Left colon (tissue), 2 donors: ENCODE data around the gene STIMATE. TPM values are rescaled to one million over a fixed set of nuclear protein-coding genes. Genes with fewer than 3 reads are reported as not detected.

Source experiments
- ATAC-seq: fragments of 200-7000 bp; cut with Tn5 transposase; one replicate; pipeline ENCODE4 v1.9.1; 2020; ENCODE audit warnings: mild to moderate bottlenecking, moderate library complexity
- DNase-seq, 2 donors: peaks; one replicate each; pipeline ENCODE4 v3.0.0-alpha.2; 2020
- intact Hi-C, 2 donors: fragments of 100-400 bp; cut with DNase I in 1 of 2; cut with micrococcal nuclease in 1 of 2; formaldehyde crosslinking; loops; one replicate each; pipeline versions ENCODE4 v1.11.2 to v1.14.0; 2022; cut with DNase I, micrococcal nuclease
- long read RNA-seq: library from polyadenylated mRNA; unstranded; transcript quantifications from one replicate; pipeline ENCODE4 v2.0.0, GENCODE V29; 2021
- total RNA-seq, 2 donors: library from RNA; stranded (reverse); fragmentation: NEBNext Ultra II Directional; extraction: Animal tissue kit (Norgen Biotek cat#: 25700); gene quantifications; one replicate each; pipeline ENCODE4 v1.2.1, GENCODE V29; 2021
- donor health status: DM: no; HTN: no; CAD: no.
- donor health status: DM: yes; HTN: yes; CAD: no.

Gene STIMATE
- total RNA-seq, result 10 to 100 TPM; 10.0 to 13.6 TPM
- long read RNA-seq, full-length matches to known transcripts, result 14 of 17 reads
- long read RNA-seq, partial matches to known transcripts, result 0 of 17 reads
- long read RNA-seq, other reads (novel, unspliced or antisense), result 3 of 17 reads

GRCh38 chr3:52897130-52898122 is at the start of gene STIMATE:
STIMATE (minus strand) TSS chr3:52897548; CDS start chr3:52897450, 98 bp downstream.
- ATAC-seq (peak; percentile 98), DNase-seq (peak; percentile 89 to 90)
- intact Hi-C loops, result no loop called here

DNA sequence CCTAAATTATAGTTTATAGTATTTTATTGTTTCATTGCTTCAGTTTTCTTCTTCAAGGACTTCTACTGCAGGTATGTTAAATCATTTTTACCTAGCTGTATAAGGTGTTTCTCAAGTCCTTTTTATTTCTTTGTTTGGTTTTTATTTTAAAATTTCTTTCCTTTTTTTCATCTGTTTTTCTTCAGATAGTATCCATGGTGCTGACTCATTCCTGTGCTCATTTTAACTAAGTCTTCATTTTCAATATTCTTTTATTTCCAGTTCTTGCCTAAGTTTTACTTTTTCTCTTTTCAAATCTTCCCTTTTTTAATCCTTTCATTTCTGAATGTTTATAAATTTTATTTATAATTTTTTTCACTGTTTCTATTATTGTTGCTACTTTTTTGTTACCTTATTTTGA is 42.3 kb upstream of the STIMATE start:
- intact Hi-C loops, result loop anchor here in 1 of 2 donors (10.0 kb wide), 2 partner anchors 85 to 135 kb away; no protein-coding TSS in a partner anchor
- ATAC-seq (no peak), DNase-seq (no peak)

- ATAC-seq, result peak; percentile 86
- peak; percentile 30 to 38 for DNase-seq
- intact Hi-C loops, result loop anchor here in 1 of 2 donors (10.0 kb wide), 2 partner anchors 80 to 140 kb away; no protein-coding TSS in a partner anchor
Measured at GRCh38 chr3:52934630-52935530, 37.5 kb upstream of the STIMATE start.

GRCh38 chr3:52931889-52932288 is 34.5 kb upstream of the STIMATE start:
- no peak for ATAC-seq
- intact Hi-C loops, result loop anchor here in 1 of 2 donors (10.0 kb wide), 2 partner anchors 77 to 143 kb away; no protein-coding TSS in a partner anchor

DNA sequence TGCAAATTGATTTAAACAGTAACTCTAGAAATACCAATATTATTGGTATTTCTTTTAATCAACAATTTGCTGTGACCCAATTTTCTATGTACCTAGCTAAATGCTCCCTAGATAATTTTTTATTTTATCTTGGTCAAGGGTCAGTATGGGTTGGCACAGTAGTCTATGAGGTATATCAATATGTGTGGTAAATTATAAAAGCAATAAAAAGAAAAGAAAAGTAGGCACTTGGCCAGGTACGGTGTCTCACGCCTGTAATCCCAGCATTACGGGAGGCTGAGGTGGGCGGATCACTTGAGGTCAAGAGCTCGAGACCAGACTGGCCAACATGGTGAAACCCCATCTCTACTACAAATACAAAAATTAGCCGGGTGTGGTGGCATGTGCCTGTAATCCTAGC is 34.0 kb upstream of the STIMATE start:
- intact Hi-C loops, result loop anchor here in 1 of 2 donors (10.0 kb wide), 2 partner anchors 77 to 143 kb away; no protein-coding TSS in a partner anchor
- DNase-seq (peak in 1 of 2 donors; percentile 23), ATAC-seq (peak; percentile 80)

More at GRCh38 chr3:52931889-52932288, 34.5 kb upstream of the STIMATE start:
- DNase-seq, result no peak

GRCh38 chr3:52930748-52931147 is 33.4 kb upstream of the STIMATE start:
- ATAC-seq (no peak), DNase-seq (no peak)
- intact Hi-C loops, result loop anchor here in 1 of 2 donors (10.0 kb wide), 2 partner anchors 76 to 144 kb away; no protein-coding TSS in a partner anchor

DNA sequence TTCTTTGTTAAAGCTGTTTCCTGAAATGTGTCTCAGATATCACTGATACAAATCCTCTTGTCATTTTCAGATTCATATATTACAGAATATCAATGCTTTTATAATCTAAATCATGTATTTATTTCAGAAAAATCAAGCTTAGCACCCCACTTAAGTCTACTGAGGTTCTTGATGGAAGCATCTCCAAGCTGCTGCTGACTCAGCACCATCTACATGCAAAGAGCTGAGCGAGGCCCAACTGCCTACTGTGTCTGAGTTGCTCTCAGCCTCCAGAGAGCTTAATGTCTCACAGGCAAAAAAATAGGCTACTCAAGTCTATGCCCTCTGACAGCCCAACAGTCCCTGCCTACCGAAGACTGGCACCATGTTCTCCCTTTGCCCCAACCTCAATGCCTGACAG is 29.2 kb upstream of the STIMATE start:
- no peak for DNase-seq
- intact Hi-C loops, result no loop called here
- ATAC-seq, result no peak

DNA sequence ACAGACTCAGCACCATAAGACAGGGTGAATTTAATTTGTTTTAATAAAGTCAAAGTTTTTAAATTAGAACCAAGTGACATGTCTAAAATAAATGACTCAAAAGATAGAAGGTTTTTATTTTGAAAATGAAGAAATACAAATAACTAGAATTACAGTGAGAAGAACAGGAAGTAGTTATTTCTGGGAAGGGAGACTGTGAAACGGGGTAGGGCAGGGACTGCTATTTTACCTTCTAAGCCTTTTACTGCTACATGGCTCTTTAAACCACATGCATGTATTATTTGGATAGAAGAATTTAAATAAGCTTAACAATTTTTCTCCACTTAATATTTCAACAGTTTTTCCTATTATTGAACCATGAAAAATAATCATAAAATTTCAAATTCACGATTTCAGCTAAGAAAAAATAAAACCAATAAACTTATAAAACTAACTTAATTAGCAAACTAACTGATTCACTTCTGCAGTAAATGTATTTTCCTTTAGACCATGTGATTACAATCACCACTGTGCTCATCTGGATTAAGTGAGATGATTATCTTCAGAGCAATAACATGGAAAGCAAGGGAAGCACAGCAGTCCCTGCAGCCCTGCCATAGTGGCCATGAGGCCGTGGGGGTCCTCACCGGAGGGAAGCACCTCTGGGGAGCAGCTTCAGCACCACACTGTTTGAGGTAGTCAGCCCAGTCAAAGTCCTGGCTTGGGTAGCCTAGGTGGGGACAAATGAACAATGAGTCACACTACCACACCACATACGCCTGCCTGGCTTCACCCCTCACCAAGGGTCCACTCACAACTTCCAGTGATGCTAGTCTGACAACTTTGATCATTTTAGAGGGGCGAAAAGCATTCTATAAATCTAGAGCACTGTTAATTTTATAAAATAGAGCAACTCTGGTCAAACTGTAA is 28.3 kb upstream of the STIMATE start:
- DNase-seq (no peak), ATAC-seq (no peak)
- intact Hi-C loops, result no loop called here

- DNase-seq, result no peak
- intact Hi-C loops, result no loop called here
- ATAC-seq, result no peak
Measured at GRCh38 chr3:52923963-52924362, 26.6 kb upstream of the STIMATE start.

DNA sequence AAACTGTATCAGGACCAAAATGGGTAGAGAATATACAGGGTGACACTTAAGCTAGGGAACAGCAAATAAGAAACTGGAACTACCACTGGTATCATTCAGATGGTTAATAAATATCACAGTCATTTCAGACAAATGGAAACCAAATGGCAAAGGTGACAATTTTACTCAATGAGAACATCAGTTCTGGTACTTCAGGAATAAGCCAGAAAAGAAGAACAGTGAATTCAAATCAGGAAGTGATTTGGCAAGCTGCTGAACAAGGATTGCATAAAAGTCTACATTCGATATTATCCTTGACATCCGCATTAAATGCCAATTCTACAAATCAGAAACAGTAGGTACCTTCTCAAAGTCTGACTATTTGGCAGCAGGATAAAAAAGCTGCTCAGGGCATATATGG is 23.5 kb upstream of the STIMATE start:
- ATAC-seq (no peak), DNase-seq (no peak)
- intact Hi-C loops, result no loop called here

GRCh38 chr3:52917044-52917443 is 19.7 kb upstream of the STIMATE start:
- DNase-seq (no peak), ATAC-seq (peak; percentile 96)
- intact Hi-C loops, result no loop called here

- no peak for DNase-seq
- intact Hi-C loops, result no loop called here
- no peak for ATAC-seq
Measured at GRCh38 chr3:52915294-52915693, 17.9 kb upstream of the STIMATE start.

GRCh38 chr3:52912885-52913731 is 15.8 kb upstream of the STIMATE start:
- intact Hi-C loops, result no loop called here
- DNase-seq, result no peak
- no peak for ATAC-seq

GRCh38 chr3:52910823-52911222 is 13.5 kb upstream of the STIMATE start:
- ATAC-seq, result no peak

DNA sequence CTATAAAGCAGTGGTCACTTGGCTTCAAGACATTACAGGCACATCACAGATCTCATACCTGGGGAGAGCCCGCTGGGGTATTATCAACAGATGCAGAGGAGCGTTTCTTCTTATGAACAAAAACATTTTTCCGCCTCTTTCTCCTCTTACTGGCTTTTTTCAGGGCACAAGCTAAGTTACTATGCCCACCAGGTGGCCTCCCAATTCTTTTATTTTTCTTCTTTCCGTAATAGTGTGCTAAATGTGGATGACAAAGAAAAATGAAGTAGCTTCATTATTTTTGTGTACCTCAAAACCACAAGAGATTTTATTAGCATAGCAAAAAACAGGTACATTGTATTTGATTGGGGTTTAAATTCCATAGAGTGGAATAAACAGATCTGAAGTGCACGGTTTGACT is 10.1 kb upstream of the STIMATE start:
- intact Hi-C loops, result no loop called here
- ATAC-seq (no peak), DNase-seq (no peak)

More at GRCh38 chr3:52910823-52911222, 13.5 kb upstream of the STIMATE start:
- intact Hi-C loops, result no loop called here
- DNase-seq, result no peak

GRCh38 chr3:52904552-52904951 is 7.2 kb upstream of the STIMATE start:
- ATAC-seq (no peak), DNase-seq (no peak)
- intact Hi-C loops, result no loop called here

- DNase-seq (no peak), ATAC-seq (no peak)
- intact Hi-C loops, result no loop called here
Measured at GRCh38 chr3:52904000-52904399, 6.7 kb upstream of the STIMATE start.
